GM19193 (cell line): ENCODE measurements around the gene NCOA6.

Experiments used
- POLR2A ChIP-seq: IDR thresholded peaks from 4 replicates; pipeline ENCODE4 v1.6.1; 2011; ENCODE audit not compliant: insufficient read depth, insufficient read length; ENCODE audit errors: extremely low read depth

Gene NCOA6

DNA sequence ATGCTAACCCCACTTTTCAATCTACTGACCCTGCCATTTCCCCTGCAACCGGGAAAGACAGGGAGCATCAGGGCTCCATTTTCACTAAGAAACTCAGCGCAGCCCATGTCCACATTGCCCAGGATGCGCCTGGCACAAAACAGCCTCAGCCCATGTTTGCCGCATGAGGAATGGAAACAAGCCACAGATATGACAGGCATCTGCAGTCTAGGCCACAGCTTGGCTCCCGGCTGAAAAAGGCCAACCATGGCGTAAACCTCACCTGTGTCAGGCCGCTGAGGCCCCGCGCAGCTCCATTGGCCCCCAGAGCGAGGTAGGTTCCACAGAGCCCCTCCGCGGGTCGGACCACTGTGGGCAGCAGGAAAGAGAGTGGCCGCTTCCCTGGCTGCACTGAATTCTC, 25.5 kb upstream of the NCOA6 start:
- TF ChIP-seq POLR2A = no peak

- no peak for TF ChIP-seq POLR2A
Observed at GRCh38 chr20:34849778-34850177, 24.3 kb upstream of the NCOA6 start.

GRCh38 chr20:34848597-34848996, 23.1 kb upstream of the NCOA6 start:
- no peak for TF ChIP-seq POLR2A

DNA sequence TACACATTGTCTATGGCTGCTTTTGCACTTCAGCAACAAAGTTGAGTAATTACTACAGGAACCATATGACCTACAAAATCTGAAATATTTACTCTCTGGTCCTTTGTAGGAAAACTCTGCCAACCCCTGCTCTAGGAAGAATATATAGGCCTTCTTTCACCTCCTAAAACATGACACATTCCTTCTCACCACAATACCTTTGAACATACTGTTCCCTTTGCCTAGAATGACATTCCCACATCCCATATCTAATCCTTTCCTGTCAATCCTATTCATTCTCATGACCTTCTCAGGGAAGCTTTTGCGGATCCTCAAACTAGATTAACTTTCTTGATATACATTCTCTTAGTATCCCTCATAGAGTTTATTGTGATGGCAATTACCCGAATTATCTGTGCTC, 18.0 kb upstream of the NCOA6 start:
- no peak for TF ChIP-seq POLR2A

DNA sequence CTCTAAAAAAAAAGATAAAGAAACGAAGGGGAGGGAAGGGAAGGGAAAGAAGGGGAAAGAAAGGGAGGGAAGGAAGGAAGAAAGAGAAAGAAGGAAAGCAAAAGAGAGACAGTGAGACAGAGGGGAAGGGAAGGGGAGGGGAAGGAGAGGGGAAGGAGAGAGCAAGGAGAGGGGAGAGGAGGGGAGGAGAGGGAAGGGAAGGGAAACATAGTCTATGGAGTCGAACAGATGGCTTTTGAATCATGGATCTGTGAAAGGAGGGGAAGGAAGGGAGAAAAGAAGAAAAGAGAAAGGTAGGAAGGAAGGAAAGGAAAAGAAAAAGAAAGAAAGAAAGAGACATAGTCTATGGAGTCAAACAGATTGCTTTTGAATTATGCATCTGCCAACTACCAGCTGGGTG, 16.7 kb upstream of the NCOA6 start:
- no peak for TF ChIP-seq POLR2A

GRCh38 chr20:34834459-34834893, 9.0 kb upstream of the NCOA6 start:
- TF ChIP-seq POLR2A = no peak

DNA sequence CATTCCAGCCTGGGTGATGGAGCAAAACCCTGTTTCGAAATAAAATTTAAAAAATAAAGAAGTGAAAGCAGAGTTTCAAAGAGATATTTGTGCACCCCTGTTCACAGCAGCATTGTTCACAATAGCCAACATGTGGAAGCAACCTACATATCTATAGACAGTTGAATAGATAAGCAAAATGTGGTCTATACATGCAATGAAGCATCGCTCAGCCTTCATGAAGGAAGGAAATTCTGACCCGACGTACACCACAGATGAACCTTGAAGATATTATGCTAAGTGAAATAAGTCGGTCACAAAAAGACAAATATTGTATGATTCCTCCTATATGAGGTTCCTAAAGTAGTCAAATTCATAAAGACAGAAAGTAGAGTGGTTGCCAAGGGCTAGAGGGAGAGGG, 6.5 kb upstream of the NCOA6 start:
- TF ChIP-seq POLR2A = no peak

- no peak for TF ChIP-seq POLR2A
Observed at GRCh38 chr20:34829191-34829590, 3.7 kb upstream of the NCOA6 start.

- TF ChIP-seq POLR2A = no peak
Observed at GRCh38 chr20:34824806-34825529, 483 bp downstream of the NCOA6 start.

DNA sequence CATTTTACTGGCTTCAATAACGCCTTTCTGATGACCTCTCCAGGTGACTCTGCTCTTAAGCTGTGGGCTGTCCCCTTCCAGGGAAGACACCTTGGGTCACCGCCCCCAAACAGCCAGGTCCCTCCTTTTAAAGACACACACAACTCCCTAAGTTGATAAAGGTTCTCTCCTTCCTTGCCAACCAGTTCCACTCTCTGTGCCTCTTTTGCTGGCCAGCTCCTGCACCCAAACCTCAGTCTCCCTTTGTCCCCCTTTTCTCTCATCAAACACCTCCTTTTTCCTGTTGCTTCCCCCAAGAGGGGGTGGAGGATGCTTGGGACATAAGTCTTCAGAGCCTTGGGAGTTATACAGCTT, 1.0 kb downstream of the NCOA6 start:
- TF ChIP-seq POLR2A = peak; percentile 41

GRCh38 chr20:34824026-34824425, 1.4 kb downstream of the NCOA6 start:
- TF ChIP-seq POLR2A = no peak

DNA sequence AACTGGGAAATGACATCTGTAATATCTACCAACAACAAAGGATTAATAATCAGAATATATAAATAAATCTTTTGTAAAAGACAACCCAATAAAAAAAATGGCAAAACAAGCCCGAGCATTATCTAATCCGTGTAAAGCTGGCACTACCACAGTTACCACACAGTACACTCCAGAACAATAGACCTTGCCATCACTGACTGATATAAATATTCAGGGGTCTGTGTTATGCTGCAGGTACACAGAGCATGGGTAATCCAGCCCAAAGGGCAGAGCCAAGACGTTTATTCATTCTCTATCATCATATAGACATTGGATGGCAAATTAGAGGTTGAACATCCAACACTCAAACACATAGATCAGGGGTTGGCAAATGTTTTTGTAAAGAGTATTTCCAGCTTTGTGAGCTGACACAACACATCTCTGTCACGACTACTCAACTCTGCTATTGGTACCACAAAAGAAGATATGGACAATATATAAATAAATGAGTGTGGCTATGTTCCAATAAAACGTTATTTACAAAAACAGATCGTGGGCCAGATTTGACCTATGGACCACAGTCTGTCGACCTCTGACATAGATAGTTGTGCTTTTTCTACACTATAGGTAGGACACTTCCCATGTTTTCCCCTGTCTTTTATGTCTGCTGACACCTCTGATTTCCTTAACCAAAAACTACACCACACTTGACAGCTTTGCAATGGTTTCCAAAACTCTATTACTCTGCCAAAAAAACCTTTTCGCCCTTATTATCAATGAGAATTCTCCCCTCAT, 4.5 kb downstream of the NCOA6 start:
- no peak for TF ChIP-seq POLR2A

- TF ChIP-seq POLR2A = no peak
Observed at GRCh38 chr20:34817801-34818200, 7.7 kb downstream of the NCOA6 start.

DNA sequence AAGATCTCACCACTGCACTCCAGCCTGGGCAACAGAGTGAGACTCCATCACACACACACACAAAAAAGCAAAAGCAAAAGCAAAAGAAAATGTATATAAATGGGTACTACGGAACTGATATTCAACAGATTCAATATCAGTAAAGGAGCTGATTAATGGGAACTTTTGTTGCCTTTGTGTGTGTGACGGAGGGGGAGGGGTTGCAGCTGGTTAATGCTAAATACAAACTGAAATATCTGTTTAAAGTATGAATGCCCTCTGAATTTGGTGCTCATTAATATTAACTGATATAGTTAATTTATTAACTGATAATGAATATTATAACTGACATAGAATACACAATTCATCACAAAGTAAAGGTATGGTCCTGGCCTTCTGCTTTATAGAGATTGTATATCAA, 8.4 kb downstream of the NCOA6 start:
- no peak for TF ChIP-seq POLR2A

GRCh38 chr20:34815636-34816035, 9.8 kb downstream of the NCOA6 start:
- no peak for TF ChIP-seq POLR2A

GRCh38 chr20:34808583-34808982, 16.9 kb downstream of the NCOA6 start:
- no peak for TF ChIP-seq POLR2A
